T-helper 2 cell treated with Interferon-gamma antibody and Interleukin-4, amounts not matched to agents 100 ng/mL and 5 ng/mL, for 36 hours (primary cell): ENCODE results near the gene FUT3. TPM values are rescaled to one million over a fixed set of nuclear protein-coding genes. Genes with fewer than 3 reads are reported as not detected.

Experiments used
- intact Hi-C: fragments of 100-400 bp; cut with micrococcal nuclease; formaldehyde crosslinking; loops from one replicate; pipeline ENCODE4 v1.15.1; 2023
- total RNA-seq: library from RNA; stranded (reverse); gene quantifications from 2 replicates; pipeline ENCODE4 v1.2.3, GENCODE V29; 2022

The FUT3 gene
- total RNA-seq, 1 donor from 2014 or later: not detected

GRCh38 chr19:5825178-5825577, 26.1 kb downstream of the FUT3 start:
- intact Hi-C loops: no loop called here

- intact Hi-C loops: no loop called here
Observed at GRCh38 chr19:5824751-5825150, 26.5 kb downstream of the FUT3 start.

- intact Hi-C loops: no loop called here
Observed at GRCh38 chr19:5823579-5824281, 27.5 kb downstream of the FUT3 start.

- intact Hi-C loops: no loop called here
Observed at GRCh38 chr19:5822181-5822844, 28.9 kb downstream of the FUT3 start.

- intact Hi-C loops: no loop called here
Observed at GRCh38 chr19:5821521-5822180, 29.6 kb downstream of the FUT3 start.

GRCh38 chr19:5820785-5821184, 30.5 kb downstream of the FUT3 start:
- intact Hi-C loops: no loop called here

GRCh38 chr19:5818594-5818993, 32.7 kb downstream of the FUT3 start:
- intact Hi-C loops: no loop called here

- intact Hi-C loops: no loop called here
Observed at GRCh38 chr19:5817218-5817617, 34.0 kb downstream of the FUT3 start.

- intact Hi-C loops: no loop called here
Observed at GRCh38 chr19:5814852-5815246, 36.4 kb downstream of the FUT3 start.

- intact Hi-C loops: no loop called here
Observed at GRCh38 chr19:5814123-5814851, 37.0 kb downstream of the FUT3 start.

- intact Hi-C loops: no loop called here
Observed at GRCh38 chr19:5811117-5811516, 40.1 kb downstream of the FUT3 start.

GRCh38 chr19:5809469-5809868, 41.8 kb downstream of the FUT3 start:
- intact Hi-C loops: no loop called here

- intact Hi-C loops: no loop called here
Observed at GRCh38 chr19:5809053-5809452, 42.2 kb downstream of the FUT3 start.

GRCh38 chr19:5808120-5808816, 43.0 kb downstream of the FUT3 start:
- intact Hi-C loops: no loop called here

- intact Hi-C loops: no loop called here
Observed at GRCh38 chr19:5806905-5807304, 44.3 kb downstream of the FUT3 start.

- intact Hi-C loops: no loop called here
Observed at GRCh38 chr19:5806133-5806489, 45.1 kb downstream of the FUT3 start.

GRCh38 chr19:5805462-5806132, 45.7 kb downstream of the FUT3 start:
- intact Hi-C loops: loop anchor here (2.0 kb wide), 1 partner anchor 217 kb away; no protein-coding TSS in a partner anchor

GRCh38 chr19:5804516-5805461, 46.5 kb downstream of the FUT3 start, which contains the start of gene NRTN:
Gene NRTN, plus strand, starts transcription at chr19:5805067. Its CDS starts 19,099 bp downstream, at chr19:5824166.
- intact Hi-C loops: loop anchor here (1.0 to 2.0 kb wide), 4 partner anchors 24 to 218 kb away; partner anchors contain the start of gene VMAC
